K562 (cell line): Measurements from ENCODE around the gene RPS6KA2. TPM values are rescaled to one million over a fixed set of nuclear protein-coding genes. Genes with fewer than 3 reads are reported as not detected.

ENCODE experiments used
- ATAC-seq: fragments of 200-7000 bp; cut with Tn5 transposase; 3 replicates; pipeline ENCODE4 v1.9.1; 2020; ENCODE audit warnings: moderate library complexity
- BruUV-seq: library from RNA; stranded (reverse); fragments of 400-500 nt; replicated peaks from 2 replicates; lab custom pipeline; 2021; lab: Mats Ljungman, UMichigan
- CTCF ChIA-PET: fragments of 300-600 bp; formaldehyde crosslinking; extraction: SDS; loops from one replicate; lab custom pipeline; 2021; ENCODE audit warnings: low intra/inter-chr PET ratio; lab: Yijun Ruan, JAX
- POLR2A ChIA-PET: fragments of 300-600, 350-650 bp; sonication (Branson Sonifier 250); formaldehyde crosslinking; extraction: SDS; loops from one replicate; lab custom pipeline; 2021; ENCODE audit warnings: antibody characterized with exemption, inconsistent platforms; lab: Yijun Ruan, JAX
- DNase-seq, 4 experiments: peaks; one replicate each; pipeline versions ENCODE4 v3.0.0 to v3.0.0-alpha.2; 2011 to 2018; ENCODE audit warnings: low spot score in 3 of 4, mixed read lengths in 3 of 4; ENCODE audit errors: extremely low read depth in 1 of 4
- FAIRE-seq: peaks from 2 replicates; lab custom pipeline; 2011; peaks lifted over from hg19 to GRCh38; lab: Jason Lieb, UNC
- H2AFZ ChIP-seq: 2 replicates; pipeline ENCODE4 v1.6.0; 2011; ENCODE audit warnings: low read depth, low read length, control low read depth, inconsistent platforms
- H3K27ac ChIP-seq: fragments of 200-600 bp; 3 replicates; pipeline ENCODE4 v1.8.0; 2011; ENCODE audit warnings: low read depth, mild to moderate bottlenecking, control low read depth, inconsistent platforms, low read length, moderate library complexity, mixed read lengths; ENCODE audit errors: extremely low read depth
- H3K27me3 ChIP-seq, 2 experiments: fragments of 300-600 bp in 1 of 2; 2 replicates in 1 of 2; 3 replicates in 1 of 2; pipeline versions ENCODE4 v1.6.0 to v1.8.0; 2011; ENCODE audit warnings: inconsistent platforms in 2 of 2, low read length in 2 of 2, mild to moderate bottlenecking in 1 of 2, mixed read lengths in 1 of 2, moderate library complexity in 1 of 2; ENCODE audit not compliant: control insufficient read depth in 2 of 2, insufficient read depth in 2 of 2
- H3K36me3 ChIP-seq: fragments of 300-600 bp; 3 replicates; pipeline ENCODE4 v1.8.0; 2011; ENCODE audit warnings: mild to moderate bottlenecking, low read length, inconsistent platforms; ENCODE audit not compliant: control insufficient read depth, insufficient read depth
- H3K4me1 ChIP-seq, 2 experiments: fragments of 200-600 bp in 1 of 2; replicated peaks in 1 of 2; 2 replicates in 1 of 2; 3 replicates in 1 of 2; pipeline versions ENCODE4 v1.5.1 to v1.8.0; 2011; ENCODE audit warnings: inconsistent platforms in 2 of 2, low read length in 2 of 2, mild to moderate bottlenecking in 1 of 2, mixed read lengths in 1 of 2, moderate library complexity in 1 of 2; ENCODE audit not compliant: control insufficient read depth in 2 of 2, insufficient read depth in 2 of 2
- H3K4me2 ChIP-seq: 2 replicates; pipeline ENCODE4 v1.6.1; 2011; ENCODE audit warnings: low read length, control low read depth, inconsistent platforms, mixed read lengths; ENCODE audit not compliant: insufficient read depth
- H3K4me3 ChIP-seq: fragments of 200-600 bp; sonication (generic), shearing (Covaris generic); 2 replicates; pipeline ENCODE4 v1.5.1; 2016; ENCODE audit warnings: control low read depth, inconsistent platforms
- H3K79me2 ChIP-seq: fragments of 200-600 bp; 3 replicates; pipeline ENCODE4 v1.8.0; 2011; ENCODE audit warnings: low read length, inconsistent platforms; ENCODE audit not compliant: control insufficient read depth, insufficient read depth
- H3K9ac ChIP-seq, 2 experiments: 2 replicates each; pipeline versions ENCODE4 v1.6.0 to v1.6.1; 2011; ENCODE audit warnings: low read depth in 2 of 2, low read length in 2 of 2, control low read depth in 1 of 2, inconsistent platforms in 1 of 2, mild to moderate bottlenecking in 1 of 2, mixed read lengths in 1 of 2; ENCODE audit not compliant: insufficient read depth in 1 of 2
- H3K9me1 ChIP-seq: one replicate; pipeline ENCODE4 v1.6.0; 2011; ENCODE audit warnings: inconsistent platforms, mild to moderate bottlenecking, low read length, moderate library complexity; ENCODE audit not compliant: control insufficient read depth, insufficient read depth
- H3K9me3 ChIP-seq: replicated peaks from 2 replicates; pipeline ENCODE4 v1.5.1; 2011; ENCODE audit warnings: low read depth, low read length, inconsistent platforms; ENCODE audit not compliant: control insufficient read depth, insufficient read depth
- H4K20me1 ChIP-seq: replicated peaks from 2 replicates; pipeline ENCODE4 v1.6.1; 2011; ENCODE audit warnings: low read length, inconsistent platforms, mixed read lengths; ENCODE audit not compliant: control insufficient read depth, insufficient read depth
- ARNT ChIP-seq, 2 experiments: fragments of 450-650 bp; IDR thresholded peaks; 2 replicates each; pipeline ENCODE4 v1.6.1; 2016; ENCODE audit warnings: mild to moderate bottlenecking in 1 of 2
- ATF1 ChIP-seq, 2 experiments: fragments of 450-650 bp in 1 of 2; IDR thresholded peaks; 2 replicates each; pipeline ENCODE4 v1.6.1; 2016; ENCODE audit warnings: missing compliant biosample characterization in 1 of 2, missing genetic modification characterization in 1 of 2
- MECOM ChIP-seq: fragments of 250-450 bp; sonication (Bioruptor Pico); IDR thresholded peaks from 2 replicates; pipeline ENCODE4 v1.8.0; 2022; ENCODE audit warnings: inconsistent platforms
- TRIM25 ChIP-seq: fragments of 450-650 bp; IDR thresholded peaks from 2 replicates; pipeline ENCODE4 v1.7.0; 2016; ENCODE audit warnings: borderline replicate concordance
- ZBTB40 ChIP-seq, 2 experiments: fragments of 450-650 bp in 1 of 2; sonication (generic) in 1 of 2; formaldehyde crosslinking in 1 of 2; IDR thresholded peaks; 2 replicates each; pipeline versions ENCODE4 v1.7.1 to v1.9.0; 2016 to 2022; ENCODE audit warnings: inconsistent platforms in 1 of 2, mild to moderate bottlenecking in 1 of 2, missing genetic modification reagents in 1 of 2
- ZNF124 ChIP-seq: sonication (generic); formaldehyde crosslinking; IDR thresholded peaks from 2 replicates; pipeline ENCODE4 v1.8.1; 2022; ENCODE audit warnings: missing genetic modification reagents
- ZNF57 ChIP-seq: fragments of 450-650 bp; formaldehyde crosslinking; IDR thresholded peaks from 2 replicates; pipeline ENCODE4 v1.4.0; 2020; ENCODE audit warnings: mild to moderate bottlenecking, moderate library complexity
- ZNF639 ChIP-seq, 2 experiments: fragments of 200-800 bp in 1 of 2; sonication (Bioruptor generic) in 1 of 2; sonication (generic) in 1 of 2; formaldehyde crosslinking in 1 of 2; IDR thresholded peaks in 1 of 2; conservative IDR thresholded peaks in 1 of 2; 2 replicates each; pipeline versions ENCODE4 v1.5.0 to v1.6.1; 2016 to 2020; ENCODE audit warnings: missing compliant biosample characterization in 1 of 2, missing genetic modification characterization in 1 of 2, missing genetic modification reagents in 1 of 2
- ZNF644 ChIP-seq: fragments of 200-800 bp; sonication (Bioruptor generic); IDR thresholded peaks from 2 replicates; pipeline ENCODE4 v1.6.1; 2016; ENCODE audit warnings: low read depth, missing genetic modification characterization, missing compliant biosample characterization
- WGBS: fragments of 100-300 bp; shearing (Covaris generic); methylation state at CpG from one replicate; pipeline ENCODE4 v1.1.6; 2016; ENCODE audit warnings: low coverage, mixed read lengths; ENCODE audit not compliant: insufficient coverage; ENCODE audit errors: missing lambda C conversion rate; 5-methylcytosine and 5-hydroxymethylcytosine counted together
- in situ Hi-C: fragments of 300-500 bp; cut with MboI; formaldehyde crosslinking; loops from 4 replicates; pipeline ENCODE4 v1.15.0; 2018; ENCODE audit warnings: inconsistent platforms, mixed read lengths
- intact Hi-C: fragments of 100-400 bp; cut with micrococcal nuclease; formaldehyde crosslinking; loops from 2 replicates; pipeline ENCODE4 v1.14.2; 2022
- polyA plus RNA-seq, 8 experiments: library from polyadenylated mRNA; depleted of rRNA in 4 of 8; stranded (reverse) in 5 of 8; unstranded in 3 of 8; fragments of >200 nt; fragmentation: Nextera tagmentation in 2 of 8; fragmentation: Illumina TruSeq in 1 of 8; extraction: Ambion mirVana in 2 of 8; extraction: Trizol in 1 of 8; gene quantifications; 2 replicates each; pipeline versions ENCODE4 v1.2.1 to v1.2.3, GENCODE V29; 2011 to 2014; ENCODE audit warnings: inconsistent platforms in 1 of 8, missing spikeins in 1 of 8
- total RNA-seq, 7 experiments: library from RNA; depleted of rRNA in 6 of 7; stranded (reverse); fragments of >200 nt in 6 of 7; fragmentation: Illumina TruSeq in 2 of 7; extraction: Trizol in 2 of 7; gene quantifications; 2 replicates each; pipeline versions ENCODE4 v1.2.1 to v1.2.3, GENCODE V29; 2011 to 2021; ENCODE audit warnings: low replicate concordance in 1 of 7

RPS6KA2 gene
- total and polyA plus RNA-seq, 9 of the 15 experiments (the other 6 are each of a cell fraction or from before 2014, with no cell fraction given) = 0.29 to 1.00 (median 0.53) TPM

- Histone ChIP-seq H3K27ac (no peak overlapping the region), H4K20me1 (peaks cover 3% of the 10 kb centered on the region; the same call in 1 of the 2 replicates), H3K4me1 (no peaks in the 10 kb centered on the region), H3K36me3 (no peaks in the 10 kb centered on the region), H3K4me3 (no peak overlapping the region), H3K4me2 (no peak overlapping the region), H3K9me3 (no peaks in the 10 kb centered on the region), H3K79me2 (no peaks in the 10 kb centered on the region), H3K9ac (no peak overlapping the region), H2AFZ (no peak overlapping the region), H3K9me1 (no peaks in the 10 kb centered on the region), H3K27me3 (peaks cover 23 to 47% of the 10 kb centered on the region in 2 experiments)
- 2% methylated on average over 11 of the region's 11 CpGs for WGBS
- ChIA-PET CTCF (no interaction called here), POLR2A (no interaction called here)
- FAIRE-seq = no peak
- no peak for ATAC-seq
- intact Hi-C loops = no loop called here
- in situ Hi-C loops = no loop called here
- BruUV-seq = no TSS peak
- no peak for DNase-seq
- no peak for TF ChIP-seq MECOM (CRISPR knock-in tag)
- no peak for TF ChIP-seq ZNF639 (CRISPR knock-in tag; conservative IDR thresholded peaks at IDR 0.05 in 1 of 2, IDR thresholded peaks at IDR 0.05 in 1 of 2)
- TF ChIP-seq TRIM25 = no peak
- TF ChIP-seq ZNF644 (tag) = no peak
- TF ChIP-seq ZBTB40 (IDR thresholded peaks at IDR 0.05) = no peak
- no peak for TF ChIP-seq ZBTB40 (CRISPR knock-in tag; IDR thresholded peaks at IDR 0.05)
- no peak for TF ChIP-seq ATF1 (CRISPR knock-in tag; IDR thresholded peaks at IDR 0.05)
- TF ChIP-seq ATF1 (tag; IDR thresholded peaks at IDR 0.05) = no peak
- no peak for TF ChIP-seq ZNF57 (CRISPR knock-in tag)
- no peak for TF ChIP-seq ARNT (IDR thresholded peaks at IDR 0.05)
- TF ChIP-seq ZNF124 (CRISPR knock-in tag) = no peak
These were observed 36.0 kb downstream of the RPS6KA2 start for GRCh38 chr6:166591026-166591425.
